ENCODE results near the gene ZFPM1.

The ZFPM1 gene

GRCh38 chr16:88491560-88492310 is 38.7 kb downstream of the ZFPM1 start:
- no peak overlapping the region for H3K27ac ChIP-seq
- no peak for DNase-seq (ENCODE audit: low read depth, low spot score)

GRCh38 chr16:88493879-88494278 is 40.8 kb downstream of the ZFPM1 start:
- H3K27ac ChIP-seq = no peak overlapping the region
- no peak for DNase-seq (ENCODE audit: low read depth, low spot score)

DNA sequence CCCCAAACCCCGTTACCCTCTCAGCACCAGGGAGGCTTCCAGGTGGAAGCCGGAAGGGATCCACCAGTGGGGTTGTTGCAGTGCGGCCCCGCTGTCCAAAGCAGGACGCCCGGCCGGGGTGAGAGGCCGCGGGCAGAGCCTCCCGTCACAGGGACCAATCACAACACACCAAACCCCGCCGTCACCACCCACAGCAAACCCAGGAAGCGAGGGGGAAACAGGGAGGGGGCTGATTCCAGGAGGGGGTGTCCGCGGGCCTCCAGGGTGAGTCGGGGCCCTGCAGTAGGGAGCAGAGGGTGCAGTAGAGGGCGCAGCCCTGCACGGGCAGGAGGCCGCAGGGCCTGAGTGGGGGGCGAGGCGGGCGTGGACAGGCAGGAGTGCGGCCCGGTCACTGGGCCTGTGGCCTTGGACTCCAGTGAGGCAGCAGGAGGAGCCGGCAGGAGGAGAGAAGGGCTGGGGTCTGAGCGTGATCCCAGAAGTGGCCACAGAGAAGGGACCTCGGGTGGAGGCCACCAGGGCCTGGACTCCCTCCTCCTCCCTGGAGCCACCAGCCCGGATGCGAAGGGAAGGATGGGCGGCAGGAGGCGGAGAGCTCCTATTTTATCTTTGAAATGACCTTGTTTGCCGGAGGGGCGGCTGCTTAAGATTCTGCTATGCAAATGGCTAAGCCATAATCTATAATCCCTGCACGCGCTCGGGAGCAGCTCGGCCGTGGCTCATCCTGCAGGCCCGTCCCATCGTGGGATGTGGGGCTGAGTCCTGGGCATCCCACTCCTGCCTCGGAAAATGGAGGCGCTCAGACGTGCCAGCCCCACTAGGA is 41.5 kb downstream of the ZFPM1 start:
- no peak for DNase-seq (ENCODE audit: low read depth, low spot score)
- no peak overlapping the region for H3K27ac ChIP-seq

DNA sequence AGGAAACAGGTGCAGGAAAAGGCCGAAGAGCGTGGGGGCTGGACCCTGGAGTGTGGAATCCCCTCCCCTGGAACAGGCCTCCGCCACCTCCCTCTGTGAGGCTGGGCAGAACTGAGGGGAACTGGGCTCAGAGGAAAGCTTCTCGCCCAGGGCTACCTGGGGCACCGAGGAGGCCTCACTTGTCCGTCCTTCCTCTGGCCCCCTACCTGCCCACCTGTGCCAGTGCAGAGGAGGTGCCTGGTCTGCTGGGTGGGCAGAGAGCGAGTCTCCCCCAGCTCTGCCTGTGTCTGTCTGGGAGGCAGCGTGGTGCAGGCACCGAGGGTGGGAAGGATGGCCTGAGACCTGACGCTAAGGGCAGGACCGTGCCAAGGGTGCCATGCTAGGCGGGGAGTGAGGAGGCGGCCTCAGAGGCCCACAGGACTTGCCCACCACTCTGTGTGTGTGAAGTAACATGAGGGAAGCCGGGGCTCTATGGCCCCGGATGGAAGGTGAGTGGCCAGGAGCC is 42.2 kb downstream of the ZFPM1 start:
- no peak for DNase-seq (ENCODE audit: low read depth, low spot score)
- no peak overlapping the region for H3K27ac ChIP-seq

DNA sequence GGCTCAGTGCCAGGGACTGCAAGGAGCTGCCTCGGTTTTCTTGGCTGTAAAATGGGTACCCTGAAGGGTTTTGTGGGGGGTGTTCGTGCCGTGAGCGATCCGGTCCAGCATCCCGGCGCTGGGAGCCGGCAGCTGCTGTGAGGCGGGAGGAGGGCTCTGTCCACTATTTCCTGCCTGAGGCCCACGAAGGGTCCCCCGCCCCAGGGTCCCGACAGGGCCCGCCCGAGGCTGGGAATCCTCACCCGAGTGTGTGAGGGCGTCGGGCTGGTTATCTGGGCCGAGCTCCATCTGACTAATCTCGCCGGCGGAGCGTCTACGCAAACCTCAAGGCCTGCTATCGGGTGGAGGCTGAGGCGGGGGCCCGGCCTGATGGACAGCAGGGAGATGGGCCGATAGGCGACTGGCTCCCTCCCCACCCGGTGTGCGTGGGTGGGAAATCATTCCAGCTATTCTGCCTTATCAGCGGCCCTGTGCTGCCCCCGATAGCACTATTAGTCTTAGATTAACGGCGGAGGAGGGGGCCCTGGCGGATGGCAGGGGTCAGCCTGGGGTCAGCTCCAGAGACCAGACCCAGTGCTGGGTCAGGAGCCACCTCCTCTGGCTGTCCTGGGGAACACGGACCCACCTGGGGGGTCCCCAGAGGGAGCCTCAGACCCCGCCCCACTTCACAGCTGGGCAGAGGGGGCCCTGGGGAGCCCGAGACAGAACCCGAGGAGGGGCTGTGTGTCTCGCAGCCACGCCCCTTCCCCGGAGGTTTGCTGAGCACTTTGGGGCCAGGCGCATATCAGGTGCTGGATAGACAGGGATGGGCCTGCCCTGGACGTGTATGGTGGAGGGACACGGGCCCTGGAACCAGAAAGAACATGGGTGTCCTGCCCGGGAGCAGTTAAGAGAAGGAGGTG is 44.7 kb downstream of the ZFPM1 start:
- no peak overlapping the region for H3K27ac ChIP-seq
- no peak for DNase-seq (ENCODE audit: low read depth, low spot score)

GRCh38 chr16:88498576-88499208 is 45.6 kb downstream of the ZFPM1 start:
- DNase-seq (ENCODE audit: low read depth, low spot score) = no peak
- H3K27ac ChIP-seq = no peak overlapping the region

GRCh38 chr16:88499292-88499691 is 46.2 kb downstream of the ZFPM1 start:
- DNase-seq (ENCODE audit: low read depth, low spot score) = no peak
- H3K27ac ChIP-seq = no peak overlapping the region

GRCh38 chr16:88499836-88500251 is 46.8 kb downstream of the ZFPM1 start:
- H3K27ac ChIP-seq = no peak overlapping the region
- DNase-seq (ENCODE audit: low read depth, low spot score) = no peak

- DNase-seq (ENCODE audit: low read depth, low spot score) = no peak
These were observed 47.2 kb downstream of the ZFPM1 start for GRCh38 chr16:88500255-88500661.

GRCh38 chr16:88502371-88502770 is 49.3 kb downstream of the ZFPM1 start:
- no peak for DNase-seq (ENCODE audit: low read depth, low spot score)
- no peak overlapping the region for H3K27ac ChIP-seq

More at GRCh38 chr16:88500255-88500661, 47.2 kb downstream of the ZFPM1 start:
- no peak overlapping the region for H3K27ac ChIP-seq

GRCh38 chr16:88502776-88503280 is 49.7 kb downstream of the ZFPM1 start:
- H3K27ac ChIP-seq = no peak overlapping the region
- DNase-seq (ENCODE audit: low read depth, low spot score) = no peak

DNA sequence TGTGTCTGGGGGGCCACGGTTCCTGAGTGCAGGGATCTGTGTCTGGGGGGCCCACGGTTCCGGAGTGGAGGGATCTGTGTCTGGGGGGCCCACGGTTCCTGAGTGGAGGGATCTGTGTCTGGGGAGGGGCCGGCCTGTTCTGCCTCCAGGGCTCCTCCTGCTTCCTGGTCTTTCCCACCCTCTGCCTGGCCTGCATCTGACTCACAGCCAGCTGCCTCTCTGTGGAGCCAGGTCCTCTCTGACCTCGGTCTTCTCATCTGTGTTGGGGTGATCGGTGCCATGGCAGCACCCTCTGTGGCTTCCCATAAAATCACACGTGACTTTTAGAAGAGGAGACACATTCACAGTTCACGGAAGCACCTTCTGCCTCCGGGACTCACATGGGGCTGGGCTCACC is 50.3 kb downstream of the ZFPM1 start:
- no peak for DNase-seq (ENCODE audit: low read depth, low spot score)
- no peak overlapping the region for H3K27ac ChIP-seq

- no peak overlapping the region for H3K27ac ChIP-seq
These were observed 50.9 kb downstream of the ZFPM1 start for GRCh38 chr16:88503771-88504488.

DNA sequence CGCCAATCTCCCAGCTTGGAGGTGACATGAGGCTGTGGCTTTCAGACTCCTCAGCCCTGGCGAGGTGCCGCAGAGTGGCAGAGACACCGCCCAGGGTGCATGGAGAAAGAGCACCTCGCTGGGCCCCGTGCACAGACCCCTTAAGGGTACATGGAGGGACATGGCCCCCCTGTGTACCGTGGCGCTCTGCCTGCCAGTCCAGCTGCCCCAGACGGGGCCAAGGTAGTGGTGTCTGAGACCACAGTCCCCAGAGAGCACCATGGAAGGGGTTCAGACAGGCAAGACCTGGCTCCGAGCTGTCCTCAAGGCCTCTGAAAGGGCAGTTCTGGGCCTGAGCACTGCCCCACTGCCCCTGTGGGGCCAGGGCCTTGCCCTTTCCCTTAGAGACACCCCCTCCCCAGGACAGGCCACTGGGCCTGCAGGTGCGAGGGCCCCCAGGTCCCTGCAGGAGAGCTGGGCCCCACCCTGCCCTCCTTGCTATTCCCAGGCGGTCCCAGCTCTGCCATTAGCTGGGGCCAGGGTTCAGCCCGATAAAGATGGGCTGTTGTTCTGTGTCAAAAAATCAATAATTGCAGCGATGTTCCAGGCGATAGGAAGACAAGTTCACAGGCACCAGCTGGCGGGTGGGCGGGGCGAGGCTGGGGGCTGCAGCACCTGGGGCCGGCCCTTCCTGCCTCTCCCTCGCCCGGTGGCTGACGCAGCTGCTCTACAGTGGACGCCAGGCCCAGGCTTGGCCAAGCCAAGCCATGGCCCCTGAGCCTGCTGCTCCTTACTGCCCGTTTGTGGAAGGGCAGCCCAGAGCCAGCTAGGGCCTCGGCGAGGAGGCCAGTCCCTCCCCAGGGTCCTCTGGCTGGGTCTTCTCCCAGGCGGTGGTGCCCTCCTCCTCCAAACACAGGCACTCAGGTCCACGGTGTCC is 51.7 kb downstream of the ZFPM1 start:
- DNase-seq (ENCODE audit: low read depth, low spot score) = no peak
- no peak overlapping the region for H3K27ac ChIP-seq

More at GRCh38 chr16:88503771-88504488, 50.9 kb downstream of the ZFPM1 start:
- DNase-seq (ENCODE audit: low read depth, low spot score) = no peak

GRCh38 chr16:88505405-88506082 is 52.5 kb downstream of the ZFPM1 start:
- no peak overlapping the region for H3K27ac ChIP-seq
- no peak for DNase-seq (ENCODE audit: low read depth, low spot score)

DNA sequence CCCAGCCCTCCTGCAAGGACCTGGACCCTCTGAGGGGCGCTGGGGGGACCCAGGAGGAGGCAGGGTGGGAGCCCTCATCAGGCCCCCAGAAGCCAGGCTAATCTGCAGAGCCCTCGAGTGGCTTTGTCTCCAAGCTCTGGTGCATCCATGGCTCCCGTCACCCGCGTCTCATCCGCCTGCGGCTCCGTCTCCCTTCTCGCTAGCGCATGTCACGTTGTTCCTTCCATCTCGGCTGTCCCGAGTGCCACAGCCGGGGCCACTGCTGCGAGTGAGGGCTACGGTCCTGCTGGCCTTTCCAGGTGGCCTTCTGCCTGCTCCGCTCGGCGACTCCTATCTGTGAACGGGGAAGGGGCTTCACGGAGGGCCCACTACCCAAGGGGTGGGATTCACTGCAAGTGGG is 53.6 kb downstream of the ZFPM1 start:
- H3K27ac ChIP-seq = no peak overlapping the region
- no peak for DNase-seq (ENCODE audit: low read depth, low spot score)

DNA sequence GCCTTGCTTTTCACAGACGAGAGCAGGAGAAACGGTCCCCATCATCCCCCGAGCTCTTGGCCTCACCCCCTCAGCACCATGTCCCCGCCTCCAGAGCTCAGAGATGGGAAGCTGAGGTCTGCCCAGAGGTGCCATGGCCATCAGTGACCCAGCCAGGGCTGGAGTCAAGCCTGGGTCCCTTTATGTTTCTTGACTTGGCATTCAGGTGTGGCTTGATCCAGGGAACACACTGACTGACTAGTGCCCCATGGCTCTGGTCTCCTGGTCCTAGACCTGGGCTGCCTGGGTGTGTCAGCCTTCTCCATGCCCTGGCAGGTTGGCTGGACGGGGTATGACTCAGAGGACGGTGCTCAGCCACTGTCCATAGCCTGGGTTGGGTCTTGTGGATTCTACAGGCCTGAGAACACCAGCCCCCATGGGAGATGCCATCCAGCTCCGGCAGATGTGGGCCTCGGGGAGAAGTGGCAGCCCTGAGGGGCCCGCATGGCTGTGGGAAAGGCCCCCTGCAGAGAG is 54.2 kb downstream of the ZFPM1 start:
- DNase-seq (ENCODE audit: low read depth, low spot score) = no peak

More for the DNA sequence above, 54.2 kb downstream of the ZFPM1 start:
- H3K27ac ChIP-seq = no peak overlapping the region
